ENCODE measurements around the gene TUT1.
"Not testable (repeated sequence)": the region's sequence is repeated elsewhere in the genome, so short reads cannot be mapped to it uniquely, and the experiment has no call there.

TUT1 gene

DNA sequence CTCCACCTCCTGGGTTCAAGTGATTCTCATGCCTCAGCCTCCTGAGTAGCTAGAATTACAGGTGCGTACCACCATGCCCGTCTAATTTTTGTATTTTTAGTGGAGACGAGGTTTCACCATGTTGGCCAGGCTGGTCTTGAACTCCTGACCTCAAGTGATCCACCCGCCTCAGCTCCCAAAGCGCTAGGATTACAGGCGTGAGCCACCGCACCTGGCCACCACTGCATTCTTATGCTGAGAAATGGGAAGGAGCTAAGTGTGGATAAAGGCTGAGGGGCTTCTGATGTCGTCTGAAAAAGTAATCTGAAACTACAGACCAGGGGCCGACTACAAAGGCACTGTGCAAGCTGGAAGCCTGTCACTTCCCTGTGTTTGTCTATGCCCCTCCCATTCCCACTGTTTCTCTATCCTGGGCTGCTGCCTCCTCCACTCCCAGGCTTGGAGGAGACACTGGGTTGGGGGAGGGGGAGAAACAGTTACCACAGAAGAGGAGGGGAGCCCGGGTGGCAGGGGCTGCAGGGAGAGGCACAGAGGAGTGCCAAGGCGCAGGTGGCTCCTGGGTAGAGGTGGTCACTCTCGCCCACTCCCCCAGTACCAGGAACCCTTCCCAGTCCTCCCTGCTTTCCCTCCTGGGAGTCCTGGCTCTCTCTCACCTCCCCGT, 13.3 kb upstream of the TUT1 start:
- no peak for DNase-seq

GRCh38 chr11:62603776-62604299, 12.5 kb upstream of the TUT1 start:
- DNase-seq = no peak

GRCh38 chr11:62603072-62603408, 11.7 kb upstream of the TUT1 start:
- DNase-seq = peak; percentile 60

GRCh38 chr11:62602141-62603071, 11.1 kb upstream of the TUT1 start:
- DNase-seq = peak; percentile 89

GRCh38 chr11:62601372-62602140, 10.2 kb upstream of the TUT1 start, which contains the start of gene MTA2:
TSS of gene MTA2 (minus strand) at chr11:62601865. CDS start at chr11:62601450, 415 bp downstream.
- DNase-seq = peak; percentile 99

- DNase-seq = no peak
Observed at GRCh38 chr11:62601122-62601371, 9.7 kb upstream of the TUT1 start.

- peak; percentile 34 for DNase-seq
Observed at GRCh38 chr11:62600367-62601121, 9.2 kb upstream of the TUT1 start.

DNA sequence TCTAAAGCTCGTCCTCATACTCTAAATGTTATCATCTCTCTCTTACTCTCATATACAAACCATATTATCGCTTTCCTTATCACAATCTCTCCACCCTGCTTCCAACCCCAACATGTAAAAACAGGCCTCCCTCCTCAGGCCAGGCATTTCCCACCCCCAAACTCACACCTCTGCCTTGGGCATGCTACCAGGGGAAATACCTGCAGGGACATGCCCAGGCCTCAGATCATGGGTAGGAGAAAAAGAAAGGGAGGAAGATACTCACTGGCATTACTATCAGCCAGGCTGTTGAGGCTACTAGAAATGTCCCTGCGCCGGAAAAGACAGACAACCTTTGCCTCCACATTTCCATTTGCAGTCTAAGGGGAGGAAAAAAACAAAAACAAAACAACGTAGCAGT, 8.6 kb upstream of the TUT1 start:
- DNase-seq = no peak

DNA sequence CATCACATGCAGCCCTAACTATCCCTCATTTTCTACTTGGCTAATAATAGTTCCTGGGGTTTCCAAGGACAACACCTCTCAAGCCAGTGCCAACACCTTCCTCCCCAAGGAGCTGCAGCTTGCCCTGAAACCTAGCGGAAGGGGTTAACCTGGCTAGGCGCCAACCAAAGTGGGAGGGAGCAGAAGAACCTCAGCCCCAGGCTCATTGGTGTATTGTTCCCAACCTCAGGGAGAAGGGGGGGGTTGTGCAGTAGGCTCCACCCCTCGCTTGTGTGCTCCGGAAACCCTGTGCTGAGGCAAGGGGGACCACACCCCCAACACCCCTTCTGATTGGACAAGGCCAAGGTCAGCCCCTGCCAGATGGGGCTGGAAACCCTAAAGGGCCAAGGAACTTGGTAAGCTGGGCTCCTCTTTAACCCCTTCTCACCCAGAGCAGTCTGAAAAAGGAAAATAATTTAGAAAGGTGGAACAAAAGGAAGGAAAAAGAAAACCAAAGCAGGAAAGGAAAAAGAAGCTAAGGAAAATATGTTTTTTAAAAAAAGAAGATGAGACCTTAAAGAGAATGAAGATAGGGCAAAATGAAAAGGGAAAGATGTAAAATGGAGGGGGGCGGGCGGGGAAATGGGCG, 7.9 kb upstream of the TUT1 start:
- peak; percentile 78 for DNase-seq

DNA sequence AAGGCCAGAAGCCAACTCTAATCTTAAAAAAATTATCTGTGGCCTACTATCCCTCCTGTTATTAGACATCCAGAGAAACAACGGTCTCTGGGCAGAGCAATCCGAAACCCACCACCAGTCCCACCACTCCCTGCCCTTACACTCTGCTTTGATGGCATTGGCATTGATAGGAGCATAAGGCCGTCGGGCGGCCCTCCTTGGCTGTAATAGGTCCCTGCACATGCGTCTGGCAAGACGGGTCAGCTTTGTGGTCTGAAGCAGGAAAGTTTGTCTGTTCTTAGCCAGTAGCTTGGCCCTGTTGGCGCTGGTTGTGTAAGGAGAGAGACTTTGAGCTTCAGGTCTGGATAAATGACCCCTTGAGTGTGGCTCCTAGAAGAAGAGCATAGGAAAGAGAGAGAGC, 3.8 kb upstream of the TUT1 start:
- no peak for DNase-seq

- peak; percentile 58 for DNase-seq
Observed at GRCh38 chr11:62593434-62594044, 2.2 kb upstream of the TUT1 start.

GRCh38 chr11:62592989-62593421, 1.7 kb upstream of the TUT1 start:
- DNase-seq = no peak

- no peak for DNase-seq
Observed at GRCh38 chr11:62592146-62592815, 958 bp upstream of the TUT1 start.

DNA sequence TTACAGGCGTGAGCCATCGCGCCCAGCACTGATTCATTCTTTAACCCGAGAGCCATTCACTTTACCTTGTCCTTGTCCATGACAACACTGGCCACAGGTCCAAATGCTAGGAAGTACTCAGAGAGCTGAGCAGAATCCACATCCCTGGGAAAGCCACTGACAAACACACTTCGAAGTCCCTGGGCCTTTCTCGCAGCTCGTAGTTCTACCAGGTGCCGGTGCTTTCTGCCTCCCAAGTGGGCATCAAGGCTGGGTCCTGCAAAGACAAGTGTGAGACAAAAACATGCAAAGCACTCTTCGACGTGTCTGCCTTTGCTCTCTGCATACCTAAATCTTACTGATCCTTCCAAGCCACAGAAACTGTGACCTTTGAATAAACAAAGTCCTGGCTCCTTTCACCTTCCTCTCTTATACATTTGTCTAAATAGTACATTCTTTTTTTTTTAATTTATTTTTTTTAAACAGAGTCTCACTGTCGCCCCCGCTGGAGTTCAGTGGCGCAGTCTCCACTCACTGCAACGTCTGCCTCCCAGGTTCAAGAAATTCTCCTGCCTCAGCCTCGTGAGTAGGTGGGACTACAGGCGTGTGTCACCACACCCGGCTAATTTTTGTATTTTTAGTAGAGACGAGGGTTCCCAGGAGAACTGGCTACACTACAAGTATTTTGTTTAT, 2.2 kb downstream of the TUT1 start:
- no peak for DNase-seq

DNA sequence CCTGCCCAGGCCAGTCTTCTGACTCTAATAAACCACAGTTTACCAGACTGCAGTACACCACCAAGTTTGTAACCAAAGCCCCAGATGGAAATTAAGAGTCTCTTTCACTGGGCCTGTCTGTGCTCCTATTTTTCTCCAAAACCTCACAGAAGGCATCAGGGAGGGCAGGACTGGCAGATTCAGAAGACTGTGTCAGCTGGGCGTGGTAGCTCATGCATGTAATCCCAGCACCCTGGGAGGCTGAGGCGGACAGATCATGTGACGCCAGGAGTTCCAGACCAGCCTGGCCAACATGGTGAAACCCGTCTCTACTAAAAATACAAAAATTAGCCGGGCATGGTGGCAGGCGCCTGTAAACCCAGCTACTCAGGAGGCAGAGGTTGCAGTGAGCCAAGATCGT, 6.0 kb downstream of the TUT1 start:
- not testable (repeated sequence) for DNase-seq

- DNase-seq = not testable (repeated sequence)
Observed at GRCh38 chr11:62581735-62582134, 9.6 kb downstream of the TUT1 start.

DNA sequence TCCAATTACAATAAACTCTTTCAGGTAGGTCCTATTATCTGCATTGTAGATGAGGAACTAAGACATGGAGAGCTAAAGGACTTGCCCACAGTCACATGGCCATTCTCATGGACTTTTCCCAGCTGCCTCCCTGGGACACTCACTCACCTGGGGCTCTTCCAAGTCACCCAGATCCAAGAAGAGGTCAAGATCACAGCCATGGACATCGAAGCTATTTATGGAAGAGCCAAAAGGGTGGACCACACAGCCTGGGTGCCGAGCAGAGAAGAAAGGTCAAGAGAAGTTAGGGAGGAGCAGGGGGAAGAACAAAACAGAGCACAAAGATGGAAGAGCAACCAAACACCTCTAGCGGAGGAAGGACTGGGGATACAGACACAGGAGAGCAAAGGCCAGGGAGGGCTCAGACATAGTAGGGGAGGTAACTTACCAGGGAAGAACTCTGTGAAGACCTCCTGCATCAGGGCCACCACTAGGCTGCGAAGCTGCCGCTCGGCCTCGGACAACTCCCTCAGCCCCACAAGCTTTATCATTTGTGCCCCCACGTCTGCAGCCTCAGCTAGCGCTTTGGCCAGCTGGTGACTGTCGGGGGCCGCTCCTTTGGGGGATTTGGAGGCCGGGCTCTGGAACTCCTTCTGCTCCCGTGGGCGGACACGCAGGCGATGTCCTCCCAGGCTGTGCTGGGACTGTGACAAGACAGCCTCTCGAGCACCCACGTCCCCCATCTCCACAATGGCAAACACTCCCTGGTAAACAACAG, 10.2 kb downstream of the TUT1 start:
- no peak for DNase-seq

GRCh38 chr11:62579252-62579651, 12.1 kb downstream of the TUT1 start:
- no peak for DNase-seq

DNA sequence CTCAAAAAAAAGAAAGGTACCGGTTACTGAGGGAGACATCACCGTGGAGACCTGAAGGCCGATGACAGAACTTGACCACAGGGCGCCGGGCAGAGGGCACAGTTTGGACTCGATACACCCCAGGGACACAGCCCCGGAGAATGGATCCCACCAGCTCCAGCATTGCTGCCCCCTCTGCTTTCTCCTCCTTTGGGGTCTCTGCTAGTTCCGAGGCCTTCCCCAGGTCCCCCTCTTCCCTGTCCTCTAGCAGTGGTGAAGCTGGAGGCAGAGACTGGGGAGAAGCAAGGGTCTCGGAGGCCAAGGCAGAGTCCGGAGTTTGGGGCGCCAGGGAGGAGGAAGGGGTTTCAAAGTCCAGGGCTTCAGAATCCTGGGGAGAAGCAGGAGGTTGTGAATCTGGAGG, 12.8 kb downstream of the TUT1 start:
- DNase-seq = no peak
